ENCODE data around the gene COQ9.

The COQ9 gene

DNA sequence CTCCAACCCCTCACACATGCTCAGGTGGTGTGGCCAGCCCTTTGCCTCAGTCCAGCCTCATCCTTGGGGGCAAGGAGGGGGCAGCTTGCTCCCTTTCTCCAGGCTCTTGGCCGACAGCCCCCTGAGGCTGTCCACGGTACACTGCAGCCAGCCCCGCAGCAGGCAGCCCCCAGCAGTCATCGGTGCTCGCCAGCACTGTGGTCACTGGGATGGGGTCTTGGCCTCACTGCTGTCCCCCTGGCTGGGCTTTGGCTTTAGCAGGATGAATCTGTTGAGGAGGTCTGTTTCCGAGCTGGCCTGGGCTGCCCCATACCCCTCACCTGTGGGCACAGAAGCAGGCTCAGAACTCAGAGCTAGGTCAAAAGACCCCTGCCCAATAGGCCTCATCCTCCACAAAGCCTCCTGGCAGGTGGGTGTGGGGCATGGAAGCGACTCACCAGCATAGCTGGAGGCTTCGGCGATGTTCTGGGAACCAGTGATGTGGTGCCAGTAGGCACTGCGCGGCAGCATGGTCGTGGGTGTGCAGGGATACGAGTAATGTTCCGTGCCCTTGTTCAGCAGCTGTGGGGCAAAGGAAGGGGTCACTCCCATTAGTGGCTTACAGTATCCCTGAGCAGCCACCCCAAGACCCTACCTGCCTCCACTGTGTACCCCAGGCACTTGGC is 26.0 kb downstream of the COQ9 start:
- DNase-seq: no peak

DNA sequence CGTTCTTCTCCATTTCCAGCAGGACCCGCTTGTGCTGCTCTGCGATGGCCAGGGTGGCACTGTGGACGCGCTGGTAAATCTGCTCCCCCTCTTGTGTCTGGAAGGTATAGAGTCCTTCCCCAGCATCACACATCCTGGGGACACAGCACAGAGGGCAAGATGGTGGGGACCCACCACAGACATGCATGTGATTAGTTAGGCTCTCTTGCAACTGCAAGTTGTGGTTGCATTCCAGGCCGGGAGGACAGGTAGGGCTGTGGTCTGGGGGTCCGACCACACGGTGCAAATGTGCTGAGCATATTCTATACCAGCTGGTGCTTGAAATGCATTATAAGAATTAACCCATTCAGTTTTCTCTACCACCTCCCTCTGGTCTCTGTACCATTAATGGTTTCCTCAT is 26.6 kb downstream of the COQ9 start:
- no peak for DNase-seq

DNA sequence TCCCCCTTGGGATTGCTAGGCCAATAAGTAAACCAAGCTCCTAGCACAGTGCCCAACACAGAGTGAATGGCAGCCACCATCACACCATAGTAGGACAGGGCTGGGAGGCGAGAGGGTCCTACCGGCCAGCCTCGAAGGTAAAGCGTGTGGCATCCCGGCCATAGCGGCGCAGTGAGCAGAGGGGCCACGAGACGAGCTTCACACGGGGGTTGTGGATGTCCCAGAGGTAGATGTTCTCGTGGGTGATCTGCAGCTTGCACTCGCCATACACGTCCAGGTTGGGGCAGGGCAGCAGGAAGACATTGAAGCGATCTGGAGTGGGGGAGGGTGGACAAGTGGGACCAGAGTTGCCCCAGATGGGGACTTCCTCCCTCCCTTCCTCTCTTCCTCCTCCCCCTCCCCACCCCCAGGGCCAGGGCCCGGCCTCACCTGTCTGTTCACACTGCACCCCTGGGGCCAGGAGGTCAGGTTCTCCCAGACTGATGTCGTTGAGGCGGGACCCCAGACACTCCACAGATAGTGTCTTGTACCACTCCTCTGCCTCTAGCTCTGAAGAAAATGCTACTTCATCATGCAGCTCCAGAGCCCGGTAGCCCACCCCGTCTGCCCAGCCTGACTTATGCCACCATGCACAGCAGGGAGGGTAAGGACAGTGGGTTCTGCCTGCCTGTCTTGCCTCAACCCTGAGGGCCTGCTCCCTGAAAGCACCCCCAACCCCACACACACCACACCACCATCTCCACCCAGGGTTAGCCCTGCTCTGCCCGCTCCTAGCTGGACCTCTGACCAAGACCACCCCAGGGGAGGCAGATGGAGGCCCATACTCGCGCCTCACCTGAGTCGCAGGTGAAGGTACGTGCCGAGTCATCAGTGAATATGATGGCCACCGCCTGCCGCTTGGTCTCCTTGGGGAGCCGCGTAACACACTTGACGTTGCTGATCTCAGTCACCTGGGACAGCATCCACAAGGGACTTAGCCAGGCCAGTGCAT is 27.7 kb downstream of the COQ9 start:
- no peak for DNase-seq

DNA sequence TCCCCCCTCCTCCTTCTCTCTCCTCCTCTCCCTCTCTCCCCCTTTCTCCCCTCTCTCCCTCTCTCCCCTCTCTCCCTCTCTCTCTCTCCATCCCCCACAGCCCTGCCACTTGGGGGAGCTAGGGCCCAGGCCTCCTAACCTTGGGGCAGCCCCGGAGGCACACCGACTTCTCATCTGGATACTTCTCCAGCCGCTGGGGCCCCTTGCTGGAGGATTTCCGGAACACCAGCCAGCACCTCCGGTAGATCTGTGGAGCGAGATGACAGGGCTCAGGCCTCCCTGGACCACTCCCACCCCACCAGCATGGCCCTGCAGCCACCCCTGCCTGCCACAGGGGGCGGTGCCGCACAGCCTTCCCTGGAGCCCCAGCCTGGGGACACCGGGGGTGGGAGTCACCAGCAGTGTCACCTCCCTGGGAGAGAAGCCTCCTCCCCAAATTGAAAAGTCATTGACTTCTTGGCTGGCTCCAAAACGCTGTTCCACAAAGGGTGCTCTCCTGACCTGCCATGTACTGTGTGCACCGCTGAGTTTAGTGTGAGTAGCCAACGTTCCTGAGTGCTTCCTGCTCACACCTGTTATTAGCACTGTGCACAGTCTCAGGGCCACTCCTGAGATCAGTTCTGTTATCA is 28.5 kb downstream of the COQ9 start:
- no peak for DNase-seq

DNA sequence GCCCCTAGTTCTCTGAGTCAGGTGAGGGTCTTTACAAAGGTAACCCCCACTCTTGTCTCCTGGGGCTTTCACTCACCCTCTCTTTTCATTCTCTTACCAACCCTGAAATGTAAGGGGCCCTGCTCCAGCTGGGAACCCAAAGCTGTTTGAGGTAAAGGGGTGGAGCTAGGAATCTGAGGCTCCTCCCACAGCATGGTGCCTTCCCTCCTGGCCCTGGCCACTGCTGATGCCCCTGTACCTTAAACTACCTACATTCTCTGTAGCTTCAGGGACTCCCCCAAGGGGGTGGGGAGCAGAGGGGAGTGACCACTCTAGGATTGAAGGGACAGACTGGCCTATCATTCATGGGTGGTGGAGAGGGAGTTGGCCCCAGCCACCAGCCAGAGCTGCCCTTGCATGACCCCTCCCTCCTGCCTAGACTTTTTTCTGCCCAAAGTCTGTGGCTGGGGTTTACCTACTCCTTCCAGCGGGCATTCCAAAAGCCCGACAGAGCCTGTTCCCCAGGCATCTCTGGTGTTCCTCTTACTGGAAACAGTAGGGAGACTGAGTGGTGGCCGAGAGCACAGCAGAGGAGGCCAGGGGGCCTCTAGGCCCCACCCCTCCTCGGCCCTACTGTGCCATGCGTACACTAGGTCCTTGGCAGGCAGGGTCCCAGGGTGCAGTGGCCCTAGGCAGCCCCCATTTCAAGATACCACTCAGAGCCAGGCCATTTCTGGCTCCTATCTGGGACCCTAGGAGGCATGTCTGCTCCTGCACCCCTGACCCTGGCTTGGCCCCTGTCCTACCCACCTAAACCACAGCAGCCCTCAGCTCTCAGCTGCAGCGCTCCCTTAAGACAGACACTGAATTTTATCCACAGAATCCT is 29.5 kb downstream of the COQ9 start:
- no peak for DNase-seq

DNA sequence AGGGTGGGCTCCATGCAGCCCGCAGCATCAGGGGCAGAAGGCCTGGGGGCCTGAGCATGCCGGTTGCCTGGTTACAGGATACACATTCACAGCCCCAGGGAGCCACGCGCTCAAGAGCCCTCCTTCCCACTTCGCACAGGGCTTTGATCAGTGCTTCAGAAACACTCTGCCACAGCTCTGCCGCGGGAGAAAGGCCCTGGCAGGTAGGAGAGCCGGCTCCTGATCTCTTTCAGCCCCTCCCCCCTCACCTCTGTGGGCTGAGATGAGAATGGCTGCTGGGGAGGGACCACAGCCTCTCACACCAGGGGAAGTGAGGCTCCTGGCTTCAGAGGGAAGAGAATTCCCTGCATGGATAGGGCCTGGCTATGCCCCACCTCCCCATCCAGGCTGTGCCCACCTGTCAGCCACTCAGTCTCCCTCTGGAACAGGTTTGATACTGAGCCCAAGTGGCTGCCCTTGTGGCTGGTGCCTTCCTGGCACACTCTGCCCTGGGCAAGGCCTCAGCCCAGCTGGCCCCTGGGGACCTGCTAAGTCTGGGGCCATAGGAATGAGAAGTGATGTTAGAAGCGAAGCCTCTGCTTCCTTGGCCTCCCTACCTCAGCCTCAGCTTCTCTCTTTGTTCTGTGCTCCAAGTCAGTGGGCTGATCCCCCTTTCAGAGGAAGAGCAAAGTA is 30.4 kb downstream of the COQ9 start:
- no peak for DNase-seq

DNA sequence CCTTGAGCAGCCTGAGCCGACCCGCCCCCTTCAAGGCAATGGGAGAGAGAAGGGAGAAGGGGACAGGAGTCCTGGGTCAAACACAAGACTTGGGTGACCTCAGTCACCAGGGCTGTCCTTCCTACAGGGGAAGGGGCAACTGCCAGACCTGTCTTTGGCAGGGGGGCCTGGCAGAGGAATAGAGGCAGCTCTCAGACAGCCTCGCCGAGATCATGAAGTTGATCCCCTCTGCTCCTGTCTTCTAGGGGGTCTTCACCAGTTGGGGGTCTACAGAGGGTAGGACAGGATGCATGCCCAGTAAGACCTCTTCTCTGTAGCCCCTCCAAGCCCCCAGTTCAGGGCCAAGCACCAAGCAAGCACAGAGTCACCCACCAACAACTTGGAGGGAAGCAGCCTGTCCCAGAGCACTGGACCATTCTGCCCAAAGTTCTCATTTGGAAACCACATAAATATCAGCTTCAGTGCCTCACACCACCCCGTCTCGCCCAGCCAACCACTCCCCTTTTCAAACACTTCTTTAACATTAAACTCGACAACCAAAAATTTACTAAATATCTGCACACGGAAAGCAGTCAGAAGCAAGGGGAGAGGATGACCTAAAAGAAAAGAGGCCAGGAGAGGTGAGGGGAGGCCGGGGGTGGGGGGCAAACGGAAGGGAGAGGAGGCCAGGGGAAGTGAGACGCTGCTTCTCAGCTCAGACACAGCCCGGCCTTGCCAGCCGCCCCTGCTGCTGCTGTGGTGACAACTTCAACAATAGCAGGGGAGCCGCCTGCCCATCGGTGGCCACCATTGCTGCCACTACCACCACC is 31.3 kb downstream of the COQ9 start:
- no peak for DNase-seq

DNA sequence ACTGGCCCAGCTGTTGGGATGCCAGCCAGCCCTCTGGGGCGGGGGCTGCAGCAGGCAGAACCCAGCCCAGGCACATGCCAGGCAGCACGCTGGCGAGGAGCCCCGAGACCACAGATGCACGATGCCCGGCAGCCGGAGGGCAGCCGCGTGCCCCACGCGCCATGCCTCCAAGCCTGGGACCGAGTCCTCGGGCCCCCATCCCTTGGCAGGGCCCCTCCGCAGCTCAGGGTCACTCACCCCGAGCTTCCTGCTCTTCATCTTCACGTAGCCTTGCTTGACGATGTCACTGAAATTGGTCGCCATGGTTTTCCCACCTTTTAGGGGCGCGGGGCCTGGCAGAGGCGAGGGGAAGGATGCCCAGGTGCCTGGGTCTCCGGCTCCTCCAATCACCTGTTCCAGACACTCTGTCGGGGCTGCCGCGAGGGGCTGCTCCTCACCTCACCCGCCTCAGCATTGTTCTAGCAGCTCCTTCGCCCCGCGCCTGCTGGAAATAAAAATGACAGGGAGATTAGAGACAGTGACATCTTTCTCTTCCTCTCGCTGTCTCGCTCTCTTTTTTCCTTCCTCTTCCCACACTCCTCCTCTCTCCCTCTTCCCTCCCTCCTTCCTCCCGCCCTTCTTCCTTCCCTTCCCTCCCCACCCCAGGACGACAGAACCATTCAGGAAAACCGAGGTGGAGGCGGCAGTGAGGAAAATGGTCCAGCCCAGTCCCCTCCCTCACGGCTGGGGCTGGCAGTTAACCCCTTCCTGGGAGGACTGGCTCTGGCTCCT is 32.1 kb downstream of the COQ9 start:
- DNase-seq: no peak

DNA sequence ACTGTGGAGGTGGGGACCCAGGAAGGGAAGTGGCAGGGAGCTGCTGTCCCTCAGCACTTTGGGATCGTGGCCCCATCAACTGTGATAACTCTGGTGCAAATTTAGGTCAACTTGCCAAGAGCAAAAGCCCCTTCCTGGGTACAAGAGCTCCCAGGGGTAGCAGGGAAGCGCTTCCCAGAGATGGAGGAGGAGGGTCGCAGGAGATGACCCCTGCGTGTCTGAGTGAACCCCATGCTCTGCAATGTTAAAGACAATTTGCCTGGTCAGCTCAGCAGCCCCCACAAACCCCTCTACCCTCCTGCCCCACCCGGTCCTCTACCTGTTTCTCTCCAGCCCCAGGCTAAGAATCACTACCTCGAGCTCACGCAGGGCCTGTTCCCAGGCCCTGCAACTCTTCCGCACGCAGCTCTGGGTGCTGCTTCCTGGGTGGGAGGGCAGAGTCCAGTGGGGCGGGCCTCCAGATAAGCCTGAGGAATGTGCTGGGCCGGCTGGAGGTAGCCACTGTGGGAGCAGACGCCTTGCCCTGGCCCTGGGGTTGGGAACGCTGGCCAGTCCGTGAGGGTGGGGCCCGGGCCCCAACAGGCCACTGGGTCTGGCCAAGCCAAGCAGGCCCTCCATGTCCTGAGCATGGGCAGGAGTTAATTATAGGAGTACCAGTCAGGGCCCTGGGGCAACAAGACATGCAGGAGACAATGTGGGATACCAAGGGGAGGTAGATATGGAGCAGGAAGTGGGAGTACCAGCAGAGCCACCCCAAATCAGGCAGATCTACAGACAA is 32.9 kb downstream of the COQ9 start:
- no peak for DNase-seq

DNA sequence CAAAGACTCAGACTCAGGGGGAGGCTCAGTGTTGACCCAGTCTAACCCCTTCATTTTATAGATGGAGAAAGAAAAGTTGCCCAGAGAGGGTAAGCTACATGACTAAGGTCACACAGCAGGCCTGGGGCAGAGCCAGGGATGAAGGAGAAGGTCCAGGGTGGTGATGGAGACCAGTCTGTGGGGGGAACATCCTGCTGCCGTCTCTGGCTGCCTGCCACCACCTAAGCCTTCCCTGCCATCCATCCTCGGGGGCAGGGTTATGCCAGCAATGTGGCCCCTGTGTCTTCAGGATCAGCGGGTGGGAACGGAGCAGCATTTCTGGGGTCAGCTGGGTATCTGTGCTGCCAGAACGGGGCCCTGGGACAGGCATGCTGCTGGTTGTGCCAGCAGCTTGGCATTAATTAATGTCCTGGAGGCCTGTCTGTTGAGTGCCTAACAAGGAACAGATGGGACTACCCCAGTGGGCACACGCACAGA is 33.5 kb downstream of the COQ9 start:
- DNase-seq: no peak

DNA sequence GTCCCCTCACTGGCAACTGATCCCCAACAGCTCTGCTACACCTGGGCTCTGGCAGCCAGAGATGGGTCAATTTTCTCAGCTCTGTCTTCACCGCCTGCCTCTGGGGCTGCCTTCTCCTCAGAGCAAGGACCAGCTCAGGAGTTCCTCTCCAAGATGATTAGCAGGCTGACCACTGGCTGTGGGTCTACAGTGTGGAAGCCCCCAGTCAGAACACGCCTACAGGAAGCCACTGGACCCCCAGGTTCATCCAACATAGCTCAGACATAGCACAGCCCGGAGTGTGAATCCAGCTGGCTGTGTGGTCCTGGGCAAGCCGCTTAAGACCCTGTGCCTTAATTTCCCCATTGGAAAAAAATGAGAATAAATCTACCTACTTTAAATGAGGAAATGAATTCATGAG is 34.1 kb downstream of the COQ9 start:
- DNase-seq: no peak

DNA sequence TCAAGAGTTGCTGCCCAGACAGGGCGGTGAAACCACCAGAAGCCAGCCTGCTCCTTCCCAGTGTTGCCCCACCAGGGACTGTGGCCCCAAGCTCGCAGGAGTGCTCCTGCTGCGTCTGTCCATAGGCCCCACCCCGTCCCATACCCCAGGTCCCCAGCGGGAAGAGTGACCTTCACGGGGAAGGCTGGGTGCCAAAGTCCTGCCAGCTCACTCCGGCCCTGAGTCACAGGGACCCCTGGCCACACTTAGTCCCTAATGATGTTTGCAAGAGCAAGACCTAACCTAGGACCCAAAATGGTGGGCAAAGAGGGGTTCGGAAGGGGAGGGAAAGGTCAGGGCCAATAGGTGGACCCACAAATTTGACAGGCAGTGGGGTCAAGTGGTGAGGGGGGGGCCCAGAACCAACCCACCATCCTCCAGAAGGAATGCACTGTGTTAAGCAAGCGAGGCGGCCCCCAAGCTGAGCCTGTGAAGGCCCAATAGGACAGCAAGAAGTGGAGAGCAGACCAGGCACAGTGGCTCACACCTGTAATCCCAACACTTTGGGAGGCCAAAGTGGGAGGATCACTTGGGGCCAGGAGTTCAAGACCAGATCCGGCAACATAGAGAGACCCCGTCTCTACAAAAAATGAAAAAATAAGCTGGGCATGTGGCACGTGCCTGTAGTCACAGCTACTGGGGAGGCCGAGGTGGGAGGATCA is 35.7 kb downstream of the COQ9 start:
- no peak for DNase-seq

DNA sequence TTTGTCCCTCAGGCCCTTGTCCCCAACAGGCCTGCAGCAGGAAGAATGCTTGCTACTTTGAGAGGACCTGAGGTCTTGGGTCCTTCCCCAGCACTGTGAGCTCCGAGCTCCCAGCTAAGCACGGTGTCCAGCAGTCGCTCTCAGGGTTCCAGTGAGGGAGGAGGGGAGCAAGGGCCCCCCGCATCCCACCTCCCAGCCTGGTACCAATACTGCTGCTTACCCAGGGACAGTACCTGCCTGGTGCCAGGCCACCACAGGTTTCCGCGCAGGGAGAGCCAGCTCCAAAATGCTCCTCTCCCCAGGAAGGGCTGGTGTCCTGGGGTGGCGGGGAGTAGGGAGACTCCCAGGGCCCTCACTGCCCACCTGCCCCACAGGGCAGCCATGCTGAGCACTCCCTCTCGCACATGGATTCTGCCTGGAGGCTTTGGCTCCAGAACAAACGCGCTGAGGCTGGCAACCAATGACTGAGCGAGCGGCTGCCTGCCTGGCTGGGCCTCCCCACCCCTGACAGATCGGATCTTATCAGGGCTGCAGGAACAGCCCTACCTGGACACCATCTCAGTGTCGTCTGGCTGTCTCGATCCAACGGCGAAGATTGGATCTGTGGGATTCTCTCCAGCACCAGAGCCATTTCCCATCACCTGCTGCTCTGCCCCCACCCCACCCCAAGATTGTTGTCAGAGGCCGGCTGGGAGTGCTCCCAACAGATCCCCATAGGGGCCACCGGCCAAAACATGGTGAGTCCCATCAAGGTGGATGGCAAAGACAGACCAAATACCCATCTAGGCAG is 36.6 kb downstream of the COQ9 start:
- no peak for DNase-seq

DNA sequence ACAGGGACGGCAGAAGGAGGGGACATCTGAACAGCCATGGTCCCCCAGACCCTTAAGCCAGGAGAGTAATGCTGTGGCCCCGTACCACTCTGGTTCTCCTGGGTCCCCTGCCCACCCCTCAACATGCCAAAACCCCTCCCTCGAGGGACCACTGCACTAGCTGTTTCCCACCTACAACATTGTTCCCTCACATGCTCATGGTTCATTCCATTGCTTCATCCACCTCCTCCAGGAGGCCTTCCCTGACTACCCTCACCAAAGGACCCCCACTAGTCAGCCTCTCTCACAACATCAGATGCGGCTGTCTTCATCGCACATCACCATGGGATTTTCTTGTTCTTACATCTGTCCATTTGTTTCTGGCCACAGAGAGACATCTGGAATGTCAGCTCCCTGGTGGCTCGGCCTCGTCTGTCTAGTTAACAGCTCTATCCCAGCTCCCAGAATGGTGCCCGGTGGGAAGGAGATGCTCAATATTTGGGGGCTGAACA is 37.3 kb downstream of the COQ9 start:
- no peak for DNase-seq

DNA sequence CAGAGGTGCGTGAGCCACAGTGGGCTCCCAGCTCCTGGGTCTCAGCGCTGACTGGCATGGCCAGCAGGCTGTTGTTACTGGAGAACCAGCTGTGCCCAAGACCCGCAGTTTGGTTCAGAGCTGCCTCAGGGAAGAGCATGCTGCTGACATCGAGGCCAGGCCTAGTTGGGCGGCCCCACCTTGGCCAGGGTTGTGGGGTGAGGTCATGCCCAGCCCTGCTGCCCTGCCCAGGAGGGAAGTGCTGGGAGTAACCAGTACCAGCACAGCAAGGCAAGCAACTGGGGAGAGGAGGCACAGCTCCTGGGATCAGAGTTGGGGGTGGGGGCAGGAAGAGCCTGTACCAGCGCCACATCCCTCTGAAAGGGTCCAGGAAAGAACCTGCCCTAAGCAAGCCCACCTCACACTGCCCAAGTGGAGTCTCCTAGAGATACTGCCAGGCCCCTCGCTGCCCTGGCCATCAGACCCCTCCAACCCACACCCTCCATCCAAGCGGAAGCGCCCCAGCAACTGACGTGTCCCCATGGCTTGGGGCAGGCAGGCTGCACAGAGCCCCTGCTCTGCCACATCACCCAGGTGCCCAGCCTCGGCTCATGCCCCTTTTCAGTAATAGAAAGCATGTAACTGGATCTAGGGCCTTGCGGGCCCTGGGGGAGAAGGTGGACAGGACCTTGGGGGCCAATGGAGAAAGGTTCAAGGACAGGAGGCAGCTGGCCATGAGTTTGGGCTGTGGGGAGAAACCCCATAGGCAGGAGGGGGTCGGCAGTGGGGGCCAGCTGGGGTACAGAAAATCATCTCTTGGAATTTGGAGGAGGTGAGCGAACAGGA is 38.0 kb downstream of the COQ9 start:
- DNase-seq: no peak

DNA sequence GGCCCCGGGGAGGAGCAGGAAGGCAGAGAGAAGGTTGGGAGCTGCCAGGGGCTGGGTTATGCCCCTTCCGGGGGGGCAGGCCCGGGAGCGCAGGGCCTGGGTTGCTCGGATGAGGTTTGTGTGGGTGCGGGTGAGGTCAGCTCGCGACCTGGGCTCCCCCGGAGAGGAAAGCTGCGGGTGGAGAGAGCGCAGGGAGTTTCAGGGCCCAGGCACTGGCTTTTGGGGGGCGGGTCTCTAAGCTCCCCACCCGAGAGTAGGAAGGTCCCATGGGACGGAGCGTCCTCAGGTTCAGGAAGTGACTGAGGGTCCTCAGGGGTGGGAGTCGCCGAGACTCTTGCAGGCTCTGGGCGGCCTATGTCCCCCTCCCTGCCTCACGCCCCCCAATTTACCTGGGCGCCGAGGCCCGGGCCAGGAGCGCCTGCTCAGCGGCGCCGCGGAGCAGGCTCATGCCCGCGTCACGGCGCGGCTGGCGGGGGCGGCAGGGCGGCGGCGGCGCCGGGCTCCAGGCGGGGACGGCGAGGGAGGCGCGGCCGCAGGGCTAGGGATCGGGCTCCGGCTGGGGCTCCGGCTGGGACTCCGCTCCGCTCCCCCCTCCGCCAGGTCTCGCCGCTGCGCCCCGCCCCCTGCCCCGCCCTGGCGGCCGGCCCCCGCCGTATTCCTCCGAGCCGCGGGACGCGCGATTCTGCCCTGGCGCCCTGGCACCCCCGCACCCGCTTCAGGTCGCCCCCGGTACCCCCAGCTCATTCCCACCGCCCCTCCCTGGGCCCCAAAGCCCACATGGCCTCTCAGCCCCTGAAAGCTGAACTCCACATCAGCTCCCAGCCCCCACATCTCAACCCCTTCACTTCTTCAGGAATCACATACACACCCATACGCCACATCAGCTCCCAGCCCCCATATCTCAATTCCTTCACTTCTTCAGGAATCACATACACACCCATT is 38.9 kb downstream of the COQ9 start, which contains the start of gene DOK4:
Gene DOK4, minus strand, starts transcription at position 578 of the 942 bp plus-strand sequence. CDS start 6,986 bp downstream, outside the sequence.
- no peak for DNase-seq

Data from SIG-M5 (cell line).